ENCODE results near the gene CMSS1.

- no peak for TF ChIP-seq CTCF (IDR thresholded peaks at IDR 0.05)
- TF ChIP-seq POLR2A (IDR thresholded peaks at IDR 0.05), result no peak
Measured at GRCh38 chr3:99954914-99955644, 137.4 kb downstream of the CMSS1 start.

Data from Peyer's patch (tissue), 4 donors.